Effector memory CD8-positive, alpha-beta T cell (primary cell): Measurements from ENCODE around the gene GBX2.

ENCODE experiments used
- ATAC-seq: fragments of 150-1000 bp; cut with Tn5 transposase; replicated peaks from 2 replicates; pipeline ENCODE4 v1.10.0; 2021; ENCODE audit warnings: mild to moderate bottlenecking, moderate library complexity
- DNase-seq, 3 experiments: peaks; one replicate each; pipeline ENCODE4 v3.0.0; 2021
- H3K27ac Mint-ChIP-seq, 2 donors: one replicate each; pipeline ENCODE4 v1.8.0; 2022; ENCODE audit warnings: mild to moderate bottlenecking in 2 of 2, mixed read lengths in 2 of 2, moderate library complexity in 2 of 2
- H3K27me3 Mint-ChIP-seq, 2 donors: one replicate each; pipeline ENCODE4 v1.8.0; 2022; ENCODE audit warnings: mixed read lengths in 2 of 2
- H3K36me3 Mint-ChIP-seq: one replicate; pipeline ENCODE4 v1.8.0; 2022; ENCODE audit warnings: mild to moderate bottlenecking, moderate library complexity, mixed read lengths; ENCODE audit not compliant: insufficient read depth
- H3K4me1 Mint-ChIP-seq, 2 donors: one replicate each; pipeline ENCODE4 v1.8.0; 2022; ENCODE audit warnings: low read depth in 2 of 2, mixed read lengths in 2 of 2
- H3K4me3 Mint-ChIP-seq, 2 donors: one replicate each; pipeline ENCODE4 v1.8.0; 2022; ENCODE audit warnings: mild to moderate bottlenecking in 2 of 2, mixed read lengths in 2 of 2, moderate library complexity in 2 of 2
- H3K9me3 Mint-ChIP-seq, 2 donors: one replicate each; pipeline ENCODE4 v1.8.0; 2022; ENCODE audit warnings: mixed read lengths in 2 of 2

Gene GBX2

DNA sequence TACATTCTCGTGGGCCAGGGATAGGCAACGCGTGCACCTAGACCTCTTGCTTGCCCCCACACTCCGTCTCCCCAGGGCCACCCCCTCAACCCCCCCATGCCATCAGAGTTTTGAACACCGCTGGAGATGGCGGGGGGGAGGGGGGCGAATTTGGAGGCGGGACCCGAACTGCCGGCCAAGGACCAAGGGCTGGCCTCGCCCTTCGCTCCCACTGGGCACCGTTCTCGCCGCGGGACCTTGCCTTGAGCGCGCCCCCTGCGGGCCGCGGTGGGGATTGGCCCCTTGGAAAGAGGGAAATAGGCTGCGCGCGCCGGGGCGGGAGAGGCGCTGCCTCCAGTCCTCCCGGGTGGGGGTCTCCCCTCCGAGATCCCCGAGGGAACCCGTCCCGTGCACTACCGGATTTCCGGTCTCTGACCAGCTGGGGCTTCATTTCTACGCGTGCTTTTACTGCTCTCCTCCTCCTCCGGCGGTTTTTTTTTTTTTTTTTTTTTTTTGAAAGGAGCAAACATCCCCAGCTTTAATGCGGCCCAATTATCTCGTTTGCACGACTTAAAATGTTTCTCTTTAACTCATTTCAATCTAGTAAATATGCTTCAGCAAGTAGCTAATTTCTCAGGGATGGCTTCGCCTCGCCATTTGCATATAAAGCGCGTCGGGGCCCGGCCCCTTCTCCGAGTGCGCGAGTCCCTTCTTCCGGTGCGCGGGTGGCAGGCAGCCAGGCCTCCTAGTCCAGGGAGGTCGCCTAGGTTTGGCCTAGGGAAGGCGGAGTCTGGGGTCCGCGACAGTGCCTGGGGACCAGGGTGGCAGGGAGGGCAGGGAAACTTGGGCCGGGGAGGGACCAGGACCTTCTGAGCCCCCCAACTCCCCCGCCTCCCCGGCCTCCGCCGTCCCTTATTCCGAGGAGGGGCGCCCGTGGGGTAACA lies 10.0 kb upstream of the GBX2 start:
- Mint-ChIP-seq H3K4me1 (peaks cover 0 to 11% of the 10 kb centered on the region in 2 donors), H3K9me3 (no peaks in the 10 kb centered on the region), H3K4me3 (peak overlapping the region; percentile 74 to 75), H3K36me3 (peaks cover 12% of the 10 kb centered on the region), H3K27me3 (peaks cover 66 to 94% of the 10 kb centered on the region in 2 donors), H3K27ac (peak overlapping the region in 1 of 2 donors; percentile 57)
- DNase-seq: peak; percentile 12 to 33 (median 19)
- peak; percentile 44 for ATAC-seq

DNA sequence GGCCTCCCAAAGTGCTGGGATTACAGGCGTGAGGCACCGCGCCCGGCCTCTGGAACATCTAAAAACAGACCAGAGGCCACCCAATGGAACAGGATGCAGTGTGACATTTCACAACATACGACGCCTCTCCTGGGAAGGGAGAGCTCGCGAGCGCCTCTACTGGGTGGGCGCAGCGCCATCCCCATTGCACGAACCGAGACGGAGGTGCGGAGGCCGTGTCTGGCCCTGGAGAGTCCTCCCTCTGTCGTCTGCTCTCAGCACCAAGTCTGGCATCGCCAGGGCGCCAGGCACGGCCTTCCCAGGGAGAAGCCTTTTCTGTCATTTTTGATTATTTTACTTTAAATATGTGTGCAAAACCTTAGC lies 9.4 kb upstream of the GBX2 start:
- Mint-ChIP-seq H3K27me3 (peaks cover 59 to 98% of the 10 kb centered on the region in 2 donors), H3K9me3 (no peaks in the 10 kb centered on the region), H3K27ac (no peak overlapping the region), H3K4me1 (peaks cover 0 to 13% of the 10 kb centered on the region in 2 donors), H3K36me3 (peaks cover 12% of the 10 kb centered on the region), H3K4me3 (peak overlapping the region in 1 of 2 donors; percentile 75)
- DNase-seq: peak in 1 of 3 experiments; percentile 11
- peak; percentile 72 for ATAC-seq

DNA sequence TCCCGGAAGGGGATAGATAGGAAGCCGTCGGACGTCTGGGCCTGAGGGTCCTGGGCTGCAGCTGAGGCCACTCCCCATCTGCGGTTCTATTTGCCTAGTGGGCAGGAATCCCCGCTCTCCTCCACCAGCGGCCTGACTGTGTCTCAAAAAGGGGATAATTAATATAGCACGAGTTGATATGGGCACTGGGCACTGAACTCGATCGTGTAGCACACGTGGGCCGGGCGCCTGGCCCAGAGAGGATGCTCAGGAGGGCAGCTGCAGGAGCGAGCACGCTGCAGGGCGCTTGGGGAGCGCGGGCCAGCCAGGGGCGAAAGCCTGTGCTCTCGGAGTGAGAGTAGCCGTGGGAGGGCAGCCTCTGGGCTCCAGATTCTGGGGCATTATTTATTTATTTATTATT lies 8.8 kb upstream of the GBX2 start:
- no peak for ATAC-seq
- peaks cover 59 to 100% of the 10 kb centered on the region in 2 donors for H3K27me3 Mint-ChIP-seq

GRCh38 chr2:236176417-236176816 lies 8.2 kb upstream of the GBX2 start:
- H3K9me3 Mint-ChIP-seq: no peaks in the 10 kb centered on the region
- peaks cover 57 to 100% of the 10 kb centered on the region in 2 donors for H3K27me3 Mint-ChIP-seq
- H3K27ac Mint-ChIP-seq: no peak overlapping the region
- H3K36me3 Mint-ChIP-seq: peaks cover 12% of the 10 kb centered on the region
- H3K4me1 Mint-ChIP-seq: peaks cover 0 to 15% of the 10 kb centered on the region in 2 donors
- DNase-seq (no peak), ATAC-seq (no peak)
- no peak overlapping the region for H3K4me3 Mint-ChIP-seq

More for the DNA sequence above, 8.8 kb upstream of the GBX2 start:
- peaks cover 0 to 15% of the 10 kb centered on the region in 2 donors for H3K4me1 Mint-ChIP-seq
- no peak overlapping the region for H3K27ac Mint-ChIP-seq
- no peak overlapping the region for H3K4me3 Mint-ChIP-seq
- no peak for DNase-seq
- H3K9me3 Mint-ChIP-seq: no peaks in the 10 kb centered on the region
- H3K36me3 Mint-ChIP-seq: peaks cover 12% of the 10 kb centered on the region

GRCh38 chr2:236175548-236176150 lies 7.5 kb upstream of the GBX2 start:
- DNase-seq (no peak), ATAC-seq (no peak)
- Mint-ChIP-seq H3K4me1 (peaks cover 0 to 15% of the 10 kb centered on the region in 2 donors), H3K27ac (no peak overlapping the region), H3K27me3 (peaks cover 54 to 100% of the 10 kb centered on the region in 2 donors), H3K4me3 (no peak overlapping the region), H3K9me3 (no peaks in the 10 kb centered on the region), H3K36me3 (peaks cover 12% of the 10 kb centered on the region)

GRCh38 chr2:236173729-236174607 lies 5.8 kb upstream of the GBX2 start:
- ATAC-seq: no peak
- Mint-ChIP-seq H3K9me3 (no peaks in the 10 kb centered on the region), H3K27me3 (peaks cover 60 to 100% of the 10 kb centered on the region in 2 donors), H3K4me3 (no peak overlapping the region), H3K4me1 (peaks cover 0 to 16% of the 10 kb centered on the region in 2 donors), H3K36me3 (peaks cover 9% of the 10 kb centered on the region), H3K27ac (no peak overlapping the region)
- no peak for DNase-seq

- no peak for ATAC-seq
- Mint-ChIP-seq H3K27me3 (peaks cover 56 to 93% of the 10 kb centered on the region in 2 donors), H3K4me3 (no peak overlapping the region), H3K36me3 (peaks cover 7% of the 10 kb centered on the region), H3K4me1 (peaks cover 0 to 14% of the 10 kb centered on the region in 2 donors), H3K27ac (no peak overlapping the region), H3K9me3 (no peaks in the 10 kb centered on the region)
- no peak for DNase-seq
These were observed 5.0 kb upstream of the GBX2 start for GRCh38 chr2:236173036-236173728.

DNA sequence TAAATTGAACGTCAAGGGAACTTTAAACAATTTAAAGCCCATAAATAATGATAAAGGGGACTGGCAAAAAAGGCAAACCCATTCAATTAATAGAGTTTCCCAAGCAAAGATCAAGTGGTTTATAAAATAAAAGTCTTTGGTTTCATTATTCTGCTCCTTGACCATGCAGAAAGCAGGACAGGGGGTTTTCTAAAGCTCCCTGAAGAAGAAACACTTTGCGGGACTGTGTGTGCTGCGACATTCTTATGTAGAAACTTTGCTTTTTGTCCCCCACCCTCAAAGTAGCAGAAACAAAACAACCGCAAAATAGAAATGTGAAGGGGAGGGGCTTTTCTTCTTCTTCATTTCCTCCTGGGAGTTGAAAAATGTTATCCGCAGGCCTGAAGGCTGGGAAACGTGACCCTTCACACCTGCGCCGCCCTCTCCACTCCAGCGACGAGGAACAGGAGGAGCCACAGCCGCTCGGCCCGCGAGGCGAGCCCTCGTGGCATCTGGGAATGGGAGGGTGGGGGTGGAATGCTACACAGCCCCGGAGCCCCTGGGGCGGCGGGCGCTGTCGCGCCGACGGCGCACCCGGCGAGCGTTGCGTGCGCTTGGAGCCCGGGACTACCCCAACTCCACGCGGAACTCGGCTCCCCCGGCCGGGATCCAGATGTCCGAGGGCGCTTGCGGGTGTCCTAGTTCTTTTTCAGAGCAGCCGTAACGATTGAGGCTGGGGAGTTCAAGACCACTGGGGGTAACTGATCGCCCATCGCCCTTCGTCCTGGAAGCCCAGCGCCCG lies 4.3 kb upstream of the GBX2 start:
- no peaks in the 10 kb centered on the region for H3K9me3 Mint-ChIP-seq
- peaks cover 0 to 10% of the 10 kb centered on the region in 2 donors for H3K4me1 Mint-ChIP-seq
- ATAC-seq (no peak), DNase-seq (no peak)
- H3K36me3 Mint-ChIP-seq: no peaks in the 10 kb centered on the region
- no peak overlapping the region for H3K4me3 Mint-ChIP-seq
- H3K27ac Mint-ChIP-seq: no peak overlapping the region
- H3K27me3 Mint-ChIP-seq: peaks cover 52 to 85% of the 10 kb centered on the region in 2 donors

DNA sequence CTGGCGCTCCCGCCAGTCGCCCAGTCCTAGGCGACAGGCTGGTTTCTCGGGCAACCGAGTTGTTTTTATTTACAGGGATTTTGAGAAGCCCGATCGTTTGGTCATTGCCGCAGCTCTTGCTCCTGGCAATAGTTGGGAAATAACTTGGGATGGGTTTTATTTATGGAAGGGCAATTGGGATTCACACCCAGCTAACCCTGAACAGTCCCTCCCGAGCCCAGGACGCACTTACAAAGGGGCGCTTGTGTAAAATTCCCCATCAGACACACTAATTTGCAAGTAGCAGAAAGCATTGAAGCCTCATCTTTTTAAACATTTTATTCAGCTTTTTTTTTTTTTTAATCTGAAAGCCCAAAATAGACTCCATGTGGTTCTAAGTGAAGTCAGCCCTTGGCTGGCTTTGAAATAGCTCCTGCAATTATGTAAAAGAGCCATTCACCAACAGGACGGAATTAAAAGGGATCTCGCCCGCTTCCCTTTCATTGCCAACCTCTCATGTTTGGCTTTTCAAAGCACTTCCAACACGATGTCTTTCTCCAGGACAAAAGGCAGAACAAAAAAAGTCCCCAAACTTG lies 3.6 kb upstream of the GBX2 start:
- ATAC-seq (no peak), DNase-seq (no peak)
- Mint-ChIP-seq H3K4me3 (peak overlapping the region in 1 of 2 donors; percentile 23), H3K27me3 (peaks cover 51 to 83% of the 10 kb centered on the region in 2 donors), H3K9me3 (no peaks in the 10 kb centered on the region), H3K36me3 (no peaks in the 10 kb centered on the region), H3K27ac (no peak overlapping the region), H3K4me1 (peaks cover 0 to 11% of the 10 kb centered on the region in 2 donors)

DNA sequence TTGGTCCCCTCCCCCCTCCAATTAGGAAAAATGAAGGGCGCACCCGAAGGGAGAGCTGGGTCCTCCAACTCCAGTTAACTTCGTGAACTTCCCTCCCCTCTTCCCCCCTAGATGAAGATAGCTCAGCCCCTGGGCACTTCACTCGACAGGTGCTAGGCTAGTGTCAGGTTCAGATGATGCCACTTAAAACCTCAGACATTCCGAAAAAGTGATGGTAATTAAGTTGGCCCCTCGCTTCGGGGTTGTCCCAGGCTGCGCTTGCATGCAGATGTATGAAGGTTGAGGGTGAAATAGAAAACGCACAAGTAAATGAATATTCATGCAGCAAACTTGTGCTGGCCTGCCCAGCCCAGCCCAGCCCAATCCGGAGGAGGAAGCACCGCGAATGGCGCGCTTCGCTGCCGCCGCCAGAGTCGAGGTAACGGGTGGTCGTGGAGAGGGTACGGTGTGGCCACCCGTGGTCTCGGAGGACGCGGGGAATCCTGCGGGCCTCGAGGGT lies 3.0 kb upstream of the GBX2 start:
- no peaks in the 10 kb centered on the region for H3K9me3 Mint-ChIP-seq
- ATAC-seq (no peak), DNase-seq (no peak)
- peaks cover 3 to 15% of the 10 kb centered on the region in 2 donors for H3K4me1 Mint-ChIP-seq
- H3K27ac Mint-ChIP-seq: no peak overlapping the region
- peak overlapping the region in 1 of 2 donors; percentile 23 for H3K4me3 Mint-ChIP-seq
- H3K36me3 Mint-ChIP-seq: no peaks in the 10 kb centered on the region
- peaks cover 53 to 83% of the 10 kb centered on the region in 2 donors for H3K27me3 Mint-ChIP-seq

- DNase-seq (no peak), ATAC-seq (no peak)
- no peak overlapping the region for H3K27ac Mint-ChIP-seq
- H3K36me3 Mint-ChIP-seq: no peaks in the 10 kb centered on the region
- peaks cover 4 to 19% of the 10 kb centered on the region in 2 donors for H3K4me1 Mint-ChIP-seq
- no peaks in the 10 kb centered on the region for H3K9me3 Mint-ChIP-seq
- peaks cover 54 to 83% of the 10 kb centered on the region in 2 donors for H3K27me3 Mint-ChIP-seq
- no peak overlapping the region for H3K4me3 Mint-ChIP-seq
These were observed 2.5 kb upstream of the GBX2 start for GRCh38 chr2:236170590-236171165.
